CD4-positive, alpha-beta T cell treated with Interleukin-4 for 4 hours (primary cell): ENCODE measurements around the gene ANXA6.

Experiments used
- DNase-seq: peaks from one replicate; pipeline ENCODE4 v3.0.0-alpha.2; 2020

The ANXA6 gene

DNA sequence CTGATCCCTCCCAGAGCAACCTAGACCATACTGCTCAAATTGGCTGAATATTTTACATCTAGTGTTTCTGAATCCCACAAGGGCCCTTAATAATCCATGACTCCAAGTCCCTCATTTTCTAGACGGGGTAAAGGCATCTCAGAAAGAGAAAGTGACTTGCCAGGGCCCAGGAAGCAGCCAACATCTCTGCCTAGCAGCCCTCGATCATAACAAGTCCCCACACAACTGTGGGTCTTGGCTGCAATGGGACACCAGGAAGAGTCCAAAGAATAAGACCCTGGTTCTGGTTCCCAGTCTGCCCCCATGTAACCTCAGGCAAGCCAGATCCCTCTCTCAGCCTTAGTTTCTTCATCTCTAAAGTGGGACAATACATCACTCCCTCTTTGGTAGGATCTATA, 6.3 kb downstream of the ANXA6 start:
- peak; percentile 27 for DNase-seq

DNA sequence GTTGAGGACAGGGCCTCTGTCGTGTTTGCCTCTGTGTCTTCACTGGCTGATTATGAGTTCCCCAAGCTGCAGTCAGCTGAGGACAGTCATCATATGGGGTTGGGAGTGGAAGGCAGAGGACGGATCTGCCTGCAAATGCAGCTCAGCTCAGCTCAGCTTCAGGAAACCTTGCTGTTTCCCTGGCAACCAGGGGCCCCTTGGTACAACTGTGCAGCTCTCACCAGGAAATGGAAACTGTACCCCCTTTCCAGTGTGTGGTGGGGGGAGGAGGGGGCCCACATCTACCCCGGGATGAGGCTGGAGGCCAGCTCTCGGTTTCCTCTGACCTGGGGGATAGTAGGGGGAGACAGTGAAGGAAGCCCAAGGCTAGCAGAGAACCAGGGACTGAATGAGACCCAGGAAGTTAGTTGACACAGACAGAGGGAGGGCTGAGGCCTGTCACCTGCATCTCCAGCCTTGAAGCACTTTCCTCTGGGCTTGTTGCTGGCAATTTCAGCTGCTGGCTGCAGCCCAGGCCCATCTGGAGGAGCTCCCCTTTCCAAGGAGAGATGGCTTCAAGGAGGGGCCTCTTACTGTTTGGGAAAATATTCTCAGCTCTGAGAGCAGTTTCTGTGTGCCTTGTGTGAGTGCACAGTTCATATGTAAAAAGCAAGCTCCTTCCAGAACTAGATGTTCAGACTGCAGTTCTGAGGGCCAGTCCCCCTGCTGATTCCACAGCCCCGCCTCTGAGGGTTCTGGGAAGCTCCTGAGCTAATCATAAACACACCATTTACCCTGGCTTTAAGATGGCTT, 6.9 kb downstream of the ANXA6 start:
- DNase-seq = peak; percentile 86

DNA sequence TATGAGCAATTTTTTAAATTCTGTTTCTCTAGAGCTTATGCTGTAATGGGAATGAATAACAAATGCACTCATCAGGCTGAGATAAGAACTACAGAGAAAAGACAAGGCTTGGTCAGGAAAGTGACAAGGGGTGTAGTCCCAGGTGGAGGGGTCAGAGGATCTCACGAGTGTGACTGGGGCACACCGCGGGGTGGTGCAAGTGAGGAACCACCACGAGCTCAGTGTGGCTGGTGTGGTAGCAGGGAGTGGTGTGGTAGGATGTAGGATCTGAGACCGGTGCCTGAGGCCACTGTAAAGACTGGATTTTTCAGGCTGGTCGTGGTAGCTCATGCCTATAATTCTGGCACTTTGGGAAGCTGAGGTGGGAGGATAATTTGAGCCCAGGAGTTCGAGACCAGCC, 9.0 kb downstream of the ANXA6 start:
- DNase-seq = peak; percentile 37

DNA sequence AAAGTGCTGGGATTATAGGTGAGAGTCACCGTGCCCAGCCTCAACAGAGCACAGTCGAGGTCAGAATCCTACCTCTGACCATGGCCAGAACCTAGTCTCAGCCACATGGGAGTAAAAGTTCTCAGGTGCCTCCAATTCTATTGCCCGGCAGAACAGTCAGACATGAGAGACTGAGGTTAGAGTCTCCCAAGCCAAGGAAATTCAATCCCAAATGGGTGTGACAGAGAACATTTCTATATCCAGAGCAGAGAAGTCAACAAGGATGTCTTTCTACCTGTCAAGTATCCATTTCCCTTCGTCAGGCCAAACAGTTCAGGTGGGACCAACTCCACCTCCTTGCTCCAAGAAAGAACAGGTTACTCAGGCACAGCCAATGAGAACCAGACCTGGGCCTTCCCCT, 10.5 kb downstream of the ANXA6 start:
- DNase-seq = no peak

DNA sequence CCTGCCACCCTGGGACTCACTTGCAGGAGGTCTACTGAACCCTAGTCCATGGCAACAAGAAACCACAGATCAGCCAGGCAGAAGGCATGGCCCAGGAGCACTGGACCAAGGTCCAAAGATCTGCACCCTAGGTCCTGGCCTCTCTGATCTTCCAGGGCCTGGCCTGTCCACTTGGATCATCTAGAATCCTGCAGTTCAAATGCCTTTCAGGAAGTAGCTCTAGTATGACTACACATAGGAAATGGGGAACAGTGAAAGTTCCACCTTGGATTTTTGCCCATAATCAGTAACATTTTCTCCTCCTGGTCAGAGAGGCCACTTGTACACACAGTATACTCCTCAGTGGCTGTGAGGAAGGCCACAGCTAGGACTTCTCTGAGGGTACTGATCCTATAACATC, 11.5 kb downstream of the ANXA6 start:
- DNase-seq = no peak

DNA sequence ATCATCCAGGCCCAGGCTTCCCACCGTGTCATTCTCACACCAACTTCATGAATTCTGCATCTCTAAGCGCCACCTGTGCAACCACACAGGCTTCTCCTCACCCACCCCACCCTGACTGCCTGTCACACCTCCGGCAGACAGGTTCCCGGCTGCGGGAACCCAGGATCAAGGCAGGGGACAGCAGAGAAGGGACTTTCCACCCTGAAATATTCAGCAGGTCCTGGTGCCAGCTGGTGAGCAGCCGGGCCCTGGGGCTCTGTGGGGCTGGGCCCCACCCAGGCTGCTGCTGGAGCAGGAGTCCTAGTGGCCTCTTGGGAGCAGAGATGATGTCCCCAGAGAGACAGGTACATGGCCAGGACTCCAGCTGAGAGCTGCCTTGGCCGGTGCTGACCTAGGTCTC, 12.7 kb downstream of the ANXA6 start:
- no peak for DNase-seq

DNA sequence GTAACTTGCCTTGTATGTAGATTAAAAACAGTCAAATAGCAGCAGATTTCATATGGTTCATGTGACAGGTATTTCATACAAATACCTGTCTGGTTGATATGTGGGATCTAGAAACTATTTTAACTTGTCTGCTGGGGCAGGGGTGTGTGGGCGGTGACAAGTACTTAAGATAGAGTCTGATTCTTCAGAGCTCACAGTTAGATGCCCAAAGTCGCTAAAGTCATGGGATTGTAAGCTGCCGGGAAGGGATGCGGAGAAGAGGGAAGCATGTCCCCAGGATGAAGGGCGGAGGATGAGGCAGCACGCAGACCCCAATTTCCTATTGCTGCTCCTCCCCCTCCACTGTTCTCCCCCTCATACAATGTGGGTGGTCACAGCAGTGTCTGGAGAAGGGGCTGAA, 13.3 kb downstream of the ANXA6 start:
- no peak for DNase-seq

DNA sequence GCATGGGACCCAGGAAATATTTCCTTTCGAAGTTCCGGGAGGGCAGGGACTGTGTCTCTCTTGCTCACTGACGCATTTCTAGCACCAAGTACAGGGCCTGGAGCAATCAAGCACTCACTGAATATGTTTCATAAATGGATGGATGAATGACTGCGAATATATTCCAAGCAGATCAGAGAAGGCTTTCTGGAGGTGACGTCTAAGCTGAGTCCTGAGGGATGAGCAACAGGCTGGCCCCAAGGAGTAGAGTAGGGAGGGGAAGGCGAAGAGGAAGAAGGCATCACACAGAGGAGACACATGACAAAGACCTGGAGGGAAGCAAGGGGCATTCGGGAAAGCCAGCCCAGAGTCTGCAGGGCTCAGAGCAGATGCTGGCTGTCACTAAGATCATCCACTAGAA, 13.9 kb downstream of the ANXA6 start:
- DNase-seq = no peak

DNA sequence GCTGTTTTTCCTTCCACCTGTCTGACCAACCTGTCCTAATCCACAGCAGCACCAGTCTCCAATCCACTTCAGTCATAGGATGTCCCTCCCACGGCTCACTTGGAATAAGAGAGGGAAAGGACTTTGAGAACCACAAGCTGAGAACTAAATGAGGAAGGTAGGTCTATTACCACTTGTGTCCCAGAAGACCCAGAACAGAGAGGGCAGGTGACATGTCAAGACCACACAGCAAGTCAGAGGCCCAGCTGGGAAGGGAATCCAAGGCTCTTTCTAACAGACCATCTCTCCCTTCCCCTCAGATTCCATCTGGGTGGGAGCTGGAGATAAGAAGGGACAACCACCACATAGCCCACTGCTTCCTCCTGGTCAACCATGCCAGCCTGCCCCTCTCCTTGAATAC, 14.6 kb downstream of the ANXA6 start:
- DNase-seq = no peak

DNA sequence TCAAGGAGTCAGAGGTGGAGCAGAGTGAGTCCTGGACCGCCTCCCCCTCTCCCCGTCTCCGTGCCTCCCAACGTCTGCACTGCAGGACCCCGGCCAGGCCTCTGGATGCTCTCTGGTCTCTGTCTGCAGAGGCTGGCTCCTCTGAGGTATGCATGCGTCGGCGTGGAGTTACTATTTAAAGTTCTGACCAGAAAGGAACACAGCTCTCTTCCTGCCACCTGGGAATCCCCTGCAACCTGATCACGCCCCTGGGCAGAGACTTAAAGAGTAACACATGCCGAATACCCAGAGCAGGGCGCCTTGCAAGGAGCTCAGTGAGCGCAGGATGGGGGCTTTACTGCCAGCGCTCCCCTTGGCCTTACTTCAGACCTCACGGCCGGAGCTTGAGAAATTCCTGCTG, 16.0 kb downstream of the ANXA6 start:
- peak; percentile 74 for DNase-seq

DNA sequence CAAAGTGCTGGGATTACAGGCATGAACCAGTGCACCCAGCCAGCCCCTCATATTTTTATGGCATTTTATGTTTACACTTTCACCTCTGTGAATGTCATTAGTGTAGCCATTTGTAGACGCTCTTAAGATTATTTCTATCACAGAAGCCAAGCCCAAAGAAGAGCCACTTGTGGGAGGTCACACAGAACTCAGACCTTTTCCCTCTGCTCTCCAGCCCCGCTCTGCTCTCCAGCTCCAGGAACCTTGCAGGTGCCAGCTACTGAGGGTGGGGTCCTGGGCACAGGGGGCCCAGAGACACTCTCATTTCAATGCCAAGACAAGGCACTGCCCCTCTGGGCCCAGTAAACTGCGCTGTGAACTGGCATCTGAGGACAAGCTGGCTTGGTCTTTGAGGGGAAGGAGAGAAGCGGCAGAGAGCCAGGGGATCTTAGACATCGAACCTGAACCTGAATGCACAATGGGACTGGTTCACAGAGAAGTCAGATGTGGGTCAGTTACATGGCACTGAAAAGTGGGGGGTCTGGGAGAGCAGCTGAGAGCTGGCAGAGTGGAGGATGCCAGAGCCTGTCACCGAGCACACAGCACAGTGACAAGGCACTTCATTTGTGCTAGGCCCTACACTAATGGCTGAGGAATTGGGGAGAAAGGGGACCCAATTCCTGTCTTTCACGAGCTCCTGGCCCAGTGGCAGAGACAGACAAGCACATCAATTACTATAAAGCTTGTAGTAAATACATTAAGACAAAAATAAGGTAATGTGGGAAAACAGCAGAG, 16.7 kb downstream of the ANXA6 start:
- DNase-seq = no peak

DNA sequence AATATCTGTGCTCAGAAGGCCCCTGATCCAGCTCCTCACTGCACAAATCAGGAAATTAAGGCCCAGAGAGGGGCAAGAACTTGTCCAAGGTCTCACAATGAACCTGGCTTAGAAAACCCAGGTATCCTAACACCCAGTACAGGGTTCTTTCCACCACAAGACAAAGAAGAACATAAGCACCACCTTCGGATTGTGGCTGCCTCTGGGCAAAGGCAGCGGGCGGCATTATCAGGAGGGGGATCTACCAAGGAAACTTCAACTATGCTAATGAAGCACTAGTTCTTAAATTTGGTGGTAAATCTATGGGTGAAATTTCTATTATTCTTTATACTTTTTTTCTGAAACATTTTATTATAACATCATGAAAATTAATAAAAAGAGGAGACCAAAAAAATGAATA, 17.9 kb downstream of the ANXA6 start:
- DNase-seq = peak; percentile 33

DNA sequence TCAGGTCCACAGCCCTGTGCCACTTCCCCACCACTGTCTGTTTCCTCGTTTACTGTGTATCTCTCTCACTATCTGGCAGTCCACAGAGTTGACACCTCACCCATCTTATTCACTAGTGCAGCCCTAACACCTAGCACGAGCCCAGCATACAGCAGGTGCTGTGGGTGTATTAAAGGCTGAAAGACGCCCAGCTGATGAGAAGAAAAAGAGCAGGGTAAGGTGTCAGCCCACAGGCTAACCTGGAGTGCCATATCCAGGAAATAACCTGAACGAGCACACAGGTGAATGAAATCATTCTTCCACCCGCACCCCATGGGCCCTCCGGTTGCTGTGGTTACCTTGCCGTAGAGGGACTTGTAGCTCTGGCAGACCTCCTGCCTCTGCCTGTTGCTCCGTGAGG, 18.6 kb downstream of the ANXA6 start:
- peak; percentile 70 for DNase-seq

DNA sequence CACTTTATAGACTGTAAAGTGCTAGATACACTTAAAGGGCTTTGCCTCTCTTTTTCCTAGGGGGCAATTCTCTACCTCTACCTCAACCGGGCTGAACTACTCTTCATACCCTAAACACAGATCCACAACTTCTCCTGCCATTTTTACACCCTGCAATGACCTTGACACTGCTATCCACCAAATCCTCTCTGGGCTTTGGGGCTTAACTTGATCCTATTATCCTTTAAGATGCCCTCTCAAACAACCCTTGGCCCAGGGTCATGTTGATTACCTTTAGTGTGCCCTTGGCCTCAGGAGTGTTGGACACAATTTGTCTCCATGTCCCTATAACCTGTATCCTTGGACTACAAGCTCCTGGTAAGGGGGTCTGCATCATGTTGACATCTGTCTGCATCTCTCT, 19.5 kb downstream of the ANXA6 start:
- no peak for DNase-seq

DNA sequence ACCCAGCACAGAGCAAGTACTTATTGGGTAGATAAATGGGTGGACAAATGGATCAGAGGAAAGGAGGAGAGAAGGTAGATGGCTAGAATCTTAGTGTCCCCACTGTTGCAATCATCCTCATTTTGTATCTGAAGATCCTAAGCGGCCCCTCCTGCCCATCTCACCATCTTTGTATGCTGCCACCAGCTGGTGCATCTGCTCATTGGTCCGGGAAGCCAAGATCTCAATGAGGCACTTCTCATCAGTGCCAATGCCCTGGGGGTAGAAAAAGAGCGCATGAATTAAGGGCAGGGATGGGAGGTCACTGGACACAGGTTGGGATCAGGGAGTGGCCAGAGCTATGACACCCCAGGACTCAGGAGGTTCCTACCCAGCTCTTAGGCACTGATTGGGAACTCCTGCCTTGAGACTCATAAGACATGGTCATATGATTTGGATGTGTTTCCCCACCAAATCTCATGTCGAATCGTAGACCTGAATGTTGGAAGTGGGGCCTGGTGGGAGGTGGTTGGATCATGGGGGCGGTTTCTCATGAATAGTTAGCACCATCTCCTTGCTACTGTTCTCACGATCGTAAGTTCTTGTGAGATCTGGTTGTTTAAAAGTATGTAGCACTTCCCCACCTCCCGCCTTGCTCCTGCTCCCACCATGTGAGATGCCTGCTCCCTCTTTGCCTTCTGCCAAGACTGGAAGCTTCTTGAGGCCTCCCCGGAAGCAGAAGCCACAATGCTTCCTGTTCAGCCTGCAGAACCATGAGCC, 20.3 kb downstream of the ANXA6 start:
- no peak for DNase-seq

DNA sequence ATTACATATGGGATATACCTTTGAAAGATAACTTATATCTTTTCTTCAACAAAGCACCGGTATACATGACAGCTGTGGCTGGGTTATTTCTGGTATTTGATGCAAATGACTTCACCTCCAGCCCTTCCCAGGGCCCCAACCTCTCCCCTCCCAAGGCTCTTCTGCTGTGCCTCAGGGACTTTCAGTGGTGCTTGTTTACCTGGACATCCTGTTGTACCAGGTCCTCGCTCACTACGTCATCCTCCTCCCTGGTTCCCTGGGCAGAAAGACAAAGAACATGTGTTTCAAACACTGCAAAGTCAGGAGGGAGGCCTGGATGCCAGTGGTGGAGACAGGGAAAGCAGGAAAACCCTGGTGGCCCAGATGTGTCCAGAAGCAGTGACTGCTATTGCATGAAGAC, 23.4 kb downstream of the ANXA6 start:
- DNase-seq = no peak

DNA sequence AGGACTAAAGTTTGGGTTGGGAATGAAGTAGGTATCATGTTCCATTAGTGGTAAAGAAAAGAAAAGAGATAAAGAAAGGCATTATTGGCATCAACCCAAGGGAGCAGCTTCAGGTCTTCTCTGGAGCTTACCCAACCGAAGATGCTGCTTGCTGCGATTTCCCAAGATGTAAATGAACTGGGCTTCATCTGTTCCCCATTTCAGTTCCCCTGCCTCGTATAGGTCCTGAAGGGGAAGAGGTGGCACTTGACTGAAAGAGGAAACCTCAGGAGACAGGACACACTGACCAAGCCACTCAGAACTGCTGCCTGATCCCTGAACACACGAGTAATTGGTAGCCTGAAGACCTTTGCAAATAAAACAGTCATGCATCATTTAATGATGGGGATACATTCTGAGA, 24.6 kb downstream of the ANXA6 start:
- DNase-seq = no peak

DNA sequence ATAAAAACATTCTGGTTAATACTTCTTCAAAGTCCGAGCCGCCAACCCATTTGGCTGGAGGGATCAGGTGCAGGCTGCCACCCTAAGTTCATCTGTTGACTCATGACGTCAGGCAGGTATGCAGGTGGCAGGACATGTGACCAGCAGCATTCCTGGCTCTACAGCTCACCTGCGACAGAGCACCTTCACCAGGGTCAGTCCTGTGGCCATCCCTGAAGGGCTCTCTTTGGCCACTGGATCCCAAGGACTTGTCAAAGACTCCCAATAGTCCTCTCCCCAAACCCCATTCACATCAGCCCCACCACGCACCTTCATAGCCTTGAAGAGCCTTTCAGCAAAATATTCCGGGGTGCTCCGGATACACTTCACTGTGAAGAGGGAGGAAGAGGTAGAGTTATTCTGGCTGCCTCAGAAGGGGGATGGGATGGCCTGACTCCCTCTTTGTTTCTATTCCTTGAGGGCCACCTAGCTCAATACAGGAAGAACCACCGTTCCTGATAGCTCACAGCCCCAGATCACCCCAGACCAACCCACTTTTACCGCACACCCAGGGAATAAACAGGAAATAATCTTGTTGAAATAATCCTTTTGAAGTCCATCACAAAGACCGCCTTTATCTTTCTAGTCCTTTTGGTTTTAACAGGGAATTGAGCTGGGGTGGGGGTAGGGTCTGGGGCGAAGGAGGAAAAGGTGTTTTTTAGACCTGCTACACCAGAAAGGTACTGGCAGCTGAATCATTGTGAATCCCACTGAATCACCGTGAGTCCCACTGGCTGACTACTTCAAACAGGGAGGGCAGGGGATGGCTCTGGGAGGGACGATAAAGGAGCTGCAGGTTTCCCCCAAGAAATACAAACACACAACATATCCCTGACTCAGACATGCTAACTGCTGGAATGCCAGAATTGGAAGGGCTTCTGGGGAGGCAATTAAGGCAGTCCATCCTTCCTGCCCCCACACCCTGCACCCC, 26.4 kb downstream of the ANXA6 start:
- DNase-seq = peak; percentile 27

DNA sequence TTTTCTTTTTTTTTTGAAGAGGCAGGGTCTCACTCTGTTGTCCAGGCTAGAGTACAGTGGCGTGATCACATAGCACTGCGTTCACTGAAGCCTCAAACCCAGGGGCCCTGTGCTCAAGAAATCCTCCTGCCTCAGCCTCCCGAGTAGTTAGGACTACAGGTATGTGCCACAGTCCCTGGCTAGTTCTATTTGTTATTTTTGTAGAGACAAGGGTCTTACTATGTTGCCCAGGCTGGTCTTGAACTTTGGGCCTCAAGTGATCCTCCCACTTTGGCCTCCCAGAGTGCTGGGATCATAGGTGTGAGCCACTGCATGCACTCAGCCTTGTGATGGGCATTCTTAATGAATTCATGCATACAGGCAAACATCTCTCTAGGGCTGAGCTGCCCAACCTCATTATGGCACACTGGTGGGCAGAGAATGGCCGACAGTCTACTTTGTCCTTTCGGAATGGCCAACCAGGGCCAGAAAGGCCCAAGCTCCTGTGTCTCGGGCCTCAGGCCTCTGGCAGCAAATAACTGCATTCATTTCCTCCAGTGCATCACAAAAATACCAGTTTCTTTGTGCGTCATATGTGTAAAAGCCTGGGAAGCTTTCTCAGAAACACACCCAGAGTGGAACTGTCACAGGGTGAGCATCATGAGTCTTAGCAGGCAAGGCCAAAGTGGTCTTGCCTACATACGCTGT, 27.2 kb downstream of the ANXA6 start:
- no peak for DNase-seq

DNA sequence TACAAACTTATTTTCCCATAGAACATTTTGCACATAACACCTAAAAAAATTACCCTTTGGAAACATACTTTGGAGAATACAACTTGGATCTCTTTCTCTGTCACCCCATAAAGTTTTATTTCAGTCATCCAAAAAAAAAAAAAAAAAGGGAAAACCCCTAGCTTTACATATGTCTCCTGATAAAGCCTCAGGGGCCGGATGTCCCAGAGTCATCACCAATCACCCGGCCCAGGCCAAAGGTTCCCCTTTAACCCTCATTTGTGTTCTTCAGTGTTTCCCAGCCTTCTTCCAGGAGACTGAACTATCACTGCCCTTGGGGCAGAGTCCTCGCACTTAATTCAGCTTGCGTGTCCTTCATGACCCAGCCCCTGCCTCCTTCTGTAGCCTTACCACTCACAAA, 28.8 kb downstream of the ANXA6 start:
- no peak for DNase-seq

DNA sequence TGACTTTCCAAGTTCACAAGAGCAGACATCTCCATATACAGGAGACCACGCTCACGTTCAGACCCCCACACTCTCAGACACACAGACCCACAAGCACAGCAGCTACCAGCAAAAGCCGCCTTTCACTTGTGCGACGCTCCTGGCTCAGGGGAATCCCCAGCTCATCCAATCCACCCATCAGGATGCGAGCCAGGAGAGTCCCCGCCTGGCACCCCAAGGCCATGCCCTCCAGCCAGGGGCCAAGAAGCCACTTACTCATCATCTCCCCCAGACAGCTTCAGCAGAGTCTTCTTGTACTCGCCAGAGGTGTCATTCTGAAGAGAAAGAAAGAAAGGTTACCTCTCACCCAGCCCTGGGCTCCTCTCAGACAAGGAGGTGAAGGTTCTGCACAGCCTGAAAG, 29.7 kb downstream of the ANXA6 start:
- DNase-seq = no peak

DNA sequence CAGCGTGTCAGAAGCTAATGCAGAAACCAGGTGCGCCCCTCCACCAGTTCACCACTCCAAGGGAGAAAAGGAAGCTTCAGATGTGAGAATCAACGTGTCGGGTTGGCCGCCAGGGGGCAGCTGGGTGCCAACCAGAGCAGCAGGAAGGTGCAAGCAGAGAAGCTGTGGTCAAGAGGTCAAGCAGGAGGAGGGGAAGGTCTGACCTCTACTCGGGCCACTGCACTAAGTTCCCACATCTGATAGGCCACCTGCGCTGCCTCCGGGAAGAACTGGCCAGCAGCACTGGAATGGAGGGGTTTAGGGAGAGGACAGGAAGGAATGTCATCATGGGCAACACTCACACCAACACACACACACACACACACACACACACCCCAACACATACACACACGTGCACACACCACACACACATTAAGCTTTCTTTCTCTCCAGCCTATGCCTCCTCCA, 31.4 kb downstream of the ANXA6 start:
- DNase-seq = peak; percentile 56
